T-cell (primary cell): Measurements from ENCODE around the gene NRIP1. TPM values are rescaled to one million over a fixed set of nuclear protein-coding genes. Genes with fewer than 3 reads are reported as not detected.

Experiments
- ATAC-seq, 4 experiments: fragments of 200-7000 bp in 3 of 4; fragments of 150-1000 bp in 1 of 4; cut with Tn5 transposase; replicated peaks in 1 of 4; 1 replicate in 3 of 4; 2 replicates in 1 of 4; pipeline ENCODE4 v1.10.0; 2021; ENCODE audit warnings: moderate library complexity in 3 of 4, mild to moderate bottlenecking in 2 of 4, moderate number of reproducible peaks in 1 of 4
- CTCF ChIA-PET, 2 donors: fragments of 300-600 bp; sonication (Branson Sonifier 250); formaldehyde crosslinking; loops; one replicate each; lab custom pipeline; 2022; ENCODE audit warnings: antibody characterized with exemption in 2 of 2; lab: Charles Lee
- POLR2A ChIA-PET, 2 donors: fragments of 300-600 bp; sonication (Branson Sonifier 250); formaldehyde crosslinking; loops; one replicate each; lab custom pipeline; 2022; ENCODE audit warnings: antibody characterized with exemption in 2 of 2; lab: Charles Lee
- DNase-seq, 35 experiments: peaks; one replicate each; pipeline versions ENCODE4 v3.0.0 to v3.0.0-alpha.2; 2013 to 2023
- H3K27ac ChIP-seq: one replicate; pipeline ENCODE4 v1.5.1; 2013; ENCODE audit warnings: low read length
- H3K27me3 ChIP-seq, 2 experiments: replicated peaks in 1 of 2; 1 replicate in 1 of 2; 2 replicates in 1 of 2; pipeline versions ENCODE4 v1.6.1 to v1.7.0; 2013; ENCODE audit warnings: low read length in 1 of 2, mixed read lengths in 1 of 2; ENCODE audit not compliant: control insufficient read depth in 2 of 2, insufficient read depth in 2 of 2; ENCODE audit errors: extremely low read depth in 1 of 2
- H3K36me3 ChIP-seq, 2 donors: 1 replicate in 1 of 2; 2 replicates in 1 of 2; pipeline versions ENCODE4 v1.6.1 to v1.7.0; 2013; ENCODE audit warnings: low read length in 1 of 2; ENCODE audit not compliant: control insufficient read depth in 2 of 2, insufficient read depth in 1 of 2; ENCODE audit errors: extremely low read depth in 1 of 2
- H3K4me1 ChIP-seq, 2 experiments: 1 replicate in 1 of 2; 2 replicates in 1 of 2; pipeline versions ENCODE4 v1.6.1 to v1.7.0; 2013; ENCODE audit warnings: low read length in 2 of 2, mixed read lengths in 1 of 2; ENCODE audit not compliant: insufficient read depth in 2 of 2, control insufficient read depth in 1 of 2; ENCODE audit errors: extremely low read depth in 1 of 2
- H3K4me3 ChIP-seq, 2 donors: 1 replicate in 1 of 2; 2 replicates in 1 of 2; pipeline versions ENCODE4 v1.5.1 to v1.7.0; 2013; ENCODE audit warnings: mild to moderate bottlenecking in 2 of 2, low read length in 1 of 2, moderate library complexity in 1 of 2; ENCODE audit not compliant: control insufficient read depth in 1 of 2; ENCODE audit errors: extremely low read depth in 1 of 2
- H3K9me3 ChIP-seq: 2 replicates; pipeline ENCODE4 v1.7.0; 2013
- H3K27ac Mint-ChIP-seq, 2 donors: one replicate each; pipeline ENCODE4 v1.8.0; 2020 to 2021; ENCODE audit warnings: mild to moderate bottlenecking in 2 of 2, mixed read lengths in 2 of 2
- H3K27me3 Mint-ChIP-seq, 2 donors: one replicate each; pipeline ENCODE4 v1.8.0; 2021 to 2022; ENCODE audit warnings: mixed read lengths in 2 of 2
- H3K36me3 Mint-ChIP-seq: one replicate; pipeline ENCODE4 v1.8.0; 2021; ENCODE audit warnings: mixed read lengths
- H3K4me1 Mint-ChIP-seq, 3 donors: one replicate each; pipeline ENCODE4 v1.8.0; 2020 to 2022; ENCODE audit warnings: mixed read lengths in 3 of 3, mild to moderate bottlenecking in 1 of 3
- H3K4me3 Mint-ChIP-seq, 3 donors: one replicate each; pipeline ENCODE4 v1.8.0; 2020 to 2022; ENCODE audit warnings: mild to moderate bottlenecking in 3 of 3, mixed read lengths in 3 of 3, moderate library complexity in 3 of 3
- H3K9me3 Mint-ChIP-seq, 3 donors: one replicate each; pipeline ENCODE4 v1.8.0; 2020 to 2022; ENCODE audit warnings: mixed read lengths in 3 of 3
- WGBS: methylation state at CpG from one replicate; pipeline ENCODE4 v1.1.5; 2013; ENCODE audit warnings: missing lambda C conversion rate; ENCODE audit not compliant: insufficient coverage; 5-methylcytosine and 5-hydroxymethylcytosine counted together
- total RNA-seq, 35 experiments: library from RNA in 6 of 35; stranded (reverse) in 6 of 35; fragments of 120-200 nt in 1 of 35; gene quantifications; one replicate each; pipeline versions ENCODE4 v1.2.1 to v1.2.4 and lab custom pipeline; 2013 to 2026

Gene NRIP1
- total RNA-seq, 5 donors from 2014 or later (not counting 1 experiment from before 2014, with no cell fraction given), result 19.5 to 35.8 (median 26.5) TPM

GRCh38 chr21:15097580-15097979 is 32.8 kb upstream of the NRIP1 start:
- no peak overlapping the region for H3K4me3 Mint-ChIP-seq
- WGBS, result no CpG with 5 or more reads among the region's 3 CpGs

GRCh38 chr21:15096146-15096545 is 31.3 kb upstream of the NRIP1 start:
- Histone ChIP-seq H3K4me1 (no peaks in the 10 kb centered on the region), H3K27me3 (no peaks in the 10 kb centered on the region), H3K27ac (no peak overlapping the region), H3K9me3 (no peaks in the 10 kb centered on the region), H3K4me3 (no peak overlapping the region), H3K36me3 (no peaks in the 10 kb centered on the region)
- Mint-ChIP-seq H3K9me3 (no peaks in the 10 kb centered on the region), H3K27ac (no peak overlapping the region), H3K36me3 (no peaks in the 10 kb centered on the region), H3K27me3 (no peaks in the 10 kb centered on the region), H3K4me3 (no peak overlapping the region), H3K4me1 (no peaks in the 10 kb centered on the region)
- POLR2A ChIA-PET, result no interaction called here
- DNase-seq (no peak), ATAC-seq (no peak)
- WGBS, result 100% methylated on average over 1 of the region's 1 CpG
- CTCF ChIA-PET, result no interaction called here

More at GRCh38 chr21:15097580-15097979, 32.8 kb upstream of the NRIP1 start:
- ChIA-PET POLR2A (no interaction called here), CTCF (interaction anchor here (0.6 kb wide), 2 partner anchors 10 to 488 kb away, joined by 4 to 5 read pairs; no protein-coding TSS in a partner anchor)
- no peaks in the 10 kb centered on the region for H3K9me3 Mint-ChIP-seq
- no peaks in the 10 kb centered on the region for H3K27me3 Mint-ChIP-seq
- ATAC-seq, result no peak
- no peak overlapping the region for H3K27ac Mint-ChIP-seq
- Histone ChIP-seq H3K27ac (no peak overlapping the region), H3K36me3 (no peaks in the 10 kb centered on the region), H3K9me3 (no peaks in the 10 kb centered on the region), H3K27me3 (no peaks in the 10 kb centered on the region), H3K4me1 (no peaks in the 10 kb centered on the region), H3K4me3 (no peak overlapping the region)
- DNase-seq, result no peak
- no peaks in the 10 kb centered on the region for H3K36me3 Mint-ChIP-seq
- H3K4me1 Mint-ChIP-seq, result no peaks in the 10 kb centered on the region

GRCh38 chr21:15095326-15095725 is 30.5 kb upstream of the NRIP1 start:
- H3K36me3 Mint-ChIP-seq, result no peaks in the 10 kb centered on the region
- whole genome bisulfite sequencing, result no CpG with 5 or more reads among the region's 1 CpG
- Histone ChIP-seq H3K27ac (no peak overlapping the region), H3K4me3 (no peak overlapping the region), H3K36me3 (no peaks in the 10 kb centered on the region), H3K9me3 (no peaks in the 10 kb centered on the region), H3K27me3 (no peaks in the 10 kb centered on the region), H3K4me1 (no peaks in the 10 kb centered on the region)
- DNase-seq (no peak), ATAC-seq (no peak)
- H3K27ac Mint-ChIP-seq, result no peak overlapping the region
- H3K27me3 Mint-ChIP-seq, result no peaks in the 10 kb centered on the region
- H3K9me3 Mint-ChIP-seq, result no peaks in the 10 kb centered on the region
- POLR2A ChIA-PET, result no interaction called here
- H3K4me3 Mint-ChIP-seq, result no peak overlapping the region
- H3K4me1 Mint-ChIP-seq, result no peaks in the 10 kb centered on the region
- CTCF ChIA-PET, result no interaction called here

- no peak overlapping the region for H3K4me3 ChIP-seq
- Mint-ChIP-seq H3K4me3 (no peak overlapping the region), H3K4me1 (no peaks in the 10 kb centered on the region), H3K27ac (no peak overlapping the region), H3K9me3 (no peaks in the 10 kb centered on the region), H3K27me3 (no peaks in the 10 kb centered on the region), H3K36me3 (no peaks in the 10 kb centered on the region)
- H3K36me3 ChIP-seq, result no peaks in the 10 kb centered on the region
- no peaks in the 10 kb centered on the region for H3K27me3 ChIP-seq
- DNase-seq (no peak), ATAC-seq (no peak)
- H3K4me1 ChIP-seq, result no peaks in the 10 kb centered on the region
- WGBS, result 86% methylated on average over 1 of the region's 4 CpGs
- H3K9me3 ChIP-seq, result no peaks in the 10 kb centered on the region
- CTCF ChIA-PET, result no interaction called here
- POLR2A ChIA-PET, result no interaction called here
- H3K27ac ChIP-seq, result no peak overlapping the region
Measured at GRCh38 chr21:15094706-15095105, 29.9 kb upstream of the NRIP1 start.

DNA sequence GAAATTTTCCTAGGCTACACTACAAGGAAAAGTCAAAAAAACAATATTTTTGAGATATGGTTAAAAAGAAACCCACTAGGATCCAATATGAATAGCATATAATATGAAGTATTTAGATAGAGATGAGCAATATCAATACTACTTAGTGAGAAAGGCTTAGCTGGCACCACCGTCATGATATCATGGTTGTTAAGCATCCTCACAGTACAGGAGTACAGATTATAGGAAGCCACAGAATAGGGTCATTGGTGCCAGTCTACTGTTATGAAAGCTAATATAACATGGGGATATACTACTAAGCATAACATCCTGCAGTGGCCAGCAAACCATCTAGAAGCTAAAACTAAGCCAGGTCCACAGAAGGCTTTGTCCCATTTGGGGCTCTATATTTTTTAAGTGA is 28.4 kb upstream of the NRIP1 start:
- H3K36me3 ChIP-seq, result no peaks in the 10 kb centered on the region
- Mint-ChIP-seq H3K36me3 (no peaks in the 10 kb centered on the region), H3K4me3 (no peak overlapping the region), H3K27ac (no peak overlapping the region), H3K27me3 (no peaks in the 10 kb centered on the region), H3K4me1 (no peaks in the 10 kb centered on the region), H3K9me3 (no peaks in the 10 kb centered on the region)
- DNase-seq, result no peak
- POLR2A ChIA-PET, result interaction anchor here in 1 of 2 donors (0.5 kb wide), 1 partner anchor 56 kb away, joined by 4 read pairs; no protein-coding TSS in a partner anchor
- CTCF ChIA-PET, result no interaction called here
- no CpG with 5 or more reads among the region's 1 CpG for WGBS
- H3K9me3 ChIP-seq, result no peaks in the 10 kb centered on the region
- no peaks in the 10 kb centered on the region for H3K27me3 ChIP-seq
- no peak for ATAC-seq
- no peaks in the 10 kb centered on the region for H3K4me1 ChIP-seq
- no peak overlapping the region for H3K27ac ChIP-seq
- no peak overlapping the region for H3K4me3 ChIP-seq

DNA sequence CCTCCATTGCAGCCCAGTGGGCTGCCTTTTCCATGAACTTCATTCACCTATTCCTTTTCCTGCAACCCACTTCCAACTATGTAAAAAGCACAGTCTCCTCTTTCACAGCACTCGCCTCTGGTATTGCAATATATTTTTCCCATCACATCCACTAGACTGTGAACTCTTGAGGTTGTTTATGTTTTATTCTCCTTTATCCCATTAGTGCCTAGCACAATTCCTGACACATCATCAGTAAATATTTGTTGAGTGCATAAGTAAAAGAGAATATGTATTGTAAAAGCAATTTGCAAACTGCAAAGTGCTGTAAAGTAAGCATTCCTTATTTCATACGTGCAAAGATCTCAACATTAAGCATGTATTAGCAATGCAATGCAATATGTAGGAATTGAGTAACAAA is 27.9 kb upstream of the NRIP1 start:
- Mint-ChIP-seq H3K4me1 (no peaks in the 10 kb centered on the region), H3K9me3 (no peaks in the 10 kb centered on the region), H3K36me3 (no peaks in the 10 kb centered on the region), H3K4me3 (no peak overlapping the region), H3K27me3 (no peaks in the 10 kb centered on the region), H3K27ac (no peak overlapping the region)
- H3K4me3 ChIP-seq, result no peak overlapping the region
- H3K27me3 ChIP-seq, result no peaks in the 10 kb centered on the region
- H3K9me3 ChIP-seq, result no peaks in the 10 kb centered on the region
- CTCF ChIA-PET, result no interaction called here
- H3K4me1 ChIP-seq, result no peaks in the 10 kb centered on the region
- ATAC-seq (no peak), DNase-seq (no peak)
- POLR2A ChIA-PET, result no interaction called here
- no peaks in the 10 kb centered on the region for H3K36me3 ChIP-seq
- no CpG with 5 or more reads among the region's 2 CpGs for WGBS
- no peak overlapping the region for H3K27ac ChIP-seq

GRCh38 chr21:15090390-15090789 is 25.6 kb upstream of the NRIP1 start:
- Mint-ChIP-seq H3K4me3 (no peak overlapping the region), H3K9me3 (no peaks in the 10 kb centered on the region), H3K27me3 (no peaks in the 10 kb centered on the region), H3K36me3 (no peaks in the 10 kb centered on the region), H3K27ac (no peak overlapping the region), H3K4me1 (no peaks in the 10 kb centered on the region)
- no peaks in the 10 kb centered on the region for H3K9me3 ChIP-seq
- no peaks in the 10 kb centered on the region for H3K36me3 ChIP-seq
- POLR2A ChIA-PET, result no interaction called here
- no peak overlapping the region for H3K27ac ChIP-seq
- H3K4me1 ChIP-seq, result no peaks in the 10 kb centered on the region
- no peak for DNase-seq
- WGBS, result no CpG with 5 or more reads among the region's 1 CpG
- no peaks in the 10 kb centered on the region for H3K27me3 ChIP-seq
- CTCF ChIA-PET, result interaction anchor here in 1 of 2 donors (0.6 kb wide), 1 partner anchor 695 kb away, joined by 3 read pairs; no protein-coding TSS in a partner anchor
- ATAC-seq, result no peak
- H3K4me3 ChIP-seq, result no peak overlapping the region
